ENCODE measurements around the gene PADI4.

Gene PADI4

GRCh38 chr1:17273096-17273495, 34.9 kb upstream of the PADI4 start:
- no peaks in the 10 kb centered on the region for H3K36me3 ChIP-seq (ENCODE audit: control insufficient read depth, insufficient read depth, low read length)
- H3K9me3 ChIP-seq (ENCODE audit: control insufficient read depth, low read length) = no peaks in the 10 kb centered on the region
- no peaks in the 10 kb centered on the region for H3K27me3 ChIP-seq (ENCODE audit: control insufficient read depth, insufficient read depth, low read length)
- H3K4me1 ChIP-seq (ENCODE audit: control insufficient read depth, insufficient read depth, low read length) = no peaks in the 10 kb centered on the region
- H3K9ac ChIP-seq (ENCODE audit: low read length) = no peak overlapping the region
- no peak overlapping the region for H3K4me3 ChIP-seq (ENCODE audit: low read length)

DNA sequence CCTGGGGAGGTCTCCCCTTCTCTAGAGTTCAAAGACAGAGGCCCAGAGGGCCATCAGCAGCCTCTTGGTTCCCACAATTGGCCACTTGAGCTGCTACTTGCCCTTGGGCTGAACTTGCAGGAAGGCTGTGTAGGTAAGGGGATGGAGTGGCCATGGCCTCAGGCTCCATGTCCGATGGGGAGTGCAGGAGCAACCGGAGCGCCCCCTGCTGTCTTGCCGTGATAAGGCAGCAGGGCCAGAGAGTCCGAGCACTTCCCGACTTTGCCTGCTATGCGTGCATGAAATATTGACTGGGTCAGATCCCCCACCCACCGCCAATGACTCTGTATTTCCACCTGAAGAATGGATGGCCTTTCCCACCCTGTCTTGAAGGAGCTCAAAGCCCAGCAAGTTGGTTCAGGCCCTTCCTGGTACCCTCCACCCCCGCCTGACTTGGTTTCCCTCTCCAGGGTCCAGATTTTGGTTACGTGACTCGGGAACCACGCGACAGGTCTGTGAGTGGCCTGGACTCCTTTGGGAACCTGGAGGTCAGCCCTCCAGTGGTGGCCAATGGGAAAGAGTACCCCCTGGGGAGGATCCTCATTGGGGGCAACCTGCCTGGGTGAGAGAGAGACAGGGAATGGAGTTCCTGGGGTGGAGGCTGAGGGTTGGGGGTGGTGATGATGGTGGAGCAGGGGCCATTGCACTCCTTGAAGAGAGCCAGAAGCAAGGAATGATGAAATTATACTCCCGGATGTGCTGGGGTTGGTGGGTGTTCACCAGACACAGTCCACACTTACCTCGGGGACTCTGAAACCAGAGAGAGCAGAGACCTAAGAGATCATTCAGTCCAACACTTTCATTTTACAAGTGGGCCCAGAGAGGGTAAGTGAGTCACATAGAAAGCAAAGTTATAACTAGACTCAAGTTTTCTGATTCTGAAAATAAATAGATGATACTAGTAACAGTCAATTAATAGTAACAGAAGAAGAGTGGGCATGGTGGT, 33.5 kb upstream of the PADI4 start:
- H3K4me1 ChIP-seq (ENCODE audit: control insufficient read depth, insufficient read depth, low read length) = no peaks in the 10 kb centered on the region
- no peaks in the 10 kb centered on the region for H3K9me3 ChIP-seq (ENCODE audit: control insufficient read depth, low read length)
- H3K4me3 ChIP-seq (ENCODE audit: low read length) = no peak overlapping the region
- no peaks in the 10 kb centered on the region for H3K27me3 ChIP-seq (ENCODE audit: control insufficient read depth, insufficient read depth, low read length)
- H3K9ac ChIP-seq (ENCODE audit: low read length) = no peak overlapping the region
- H3K36me3 ChIP-seq (ENCODE audit: control insufficient read depth, insufficient read depth, low read length) = no peaks in the 10 kb centered on the region

DNA sequence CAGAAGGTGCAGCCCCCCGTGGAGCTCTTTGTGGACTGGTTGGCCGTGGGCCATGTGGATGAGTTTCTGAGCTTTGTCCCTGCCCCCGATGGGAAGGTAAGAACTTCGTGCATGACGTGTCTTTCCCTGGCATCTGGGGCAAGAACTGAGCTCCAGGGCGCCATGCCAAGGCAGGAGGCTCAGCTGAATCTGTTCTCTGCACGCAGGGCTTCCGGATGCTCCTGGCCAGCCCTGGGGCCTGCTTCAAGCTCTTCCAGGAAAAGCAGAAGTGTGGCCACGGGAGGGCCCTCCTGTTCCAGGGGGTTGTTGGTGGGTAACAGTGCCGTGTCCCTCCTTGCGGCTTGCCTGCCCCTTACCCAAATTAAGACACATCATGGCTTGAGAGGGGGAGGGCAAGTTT, 31.4 kb upstream of the PADI4 start:
- H3K4me1 ChIP-seq (ENCODE audit: control insufficient read depth, insufficient read depth, low read length) = no peaks in the 10 kb centered on the region
- H3K27me3 ChIP-seq (ENCODE audit: control insufficient read depth, insufficient read depth, low read length) = no peaks in the 10 kb centered on the region
- no peak overlapping the region for H3K4me3 ChIP-seq (ENCODE audit: low read length)
- H3K9ac ChIP-seq (ENCODE audit: low read length) = no peak overlapping the region
- no peaks in the 10 kb centered on the region for H3K36me3 ChIP-seq (ENCODE audit: control insufficient read depth, insufficient read depth, low read length)
- H3K9me3 ChIP-seq (ENCODE audit: control insufficient read depth, low read length) = no peaks in the 10 kb centered on the region

DNA sequence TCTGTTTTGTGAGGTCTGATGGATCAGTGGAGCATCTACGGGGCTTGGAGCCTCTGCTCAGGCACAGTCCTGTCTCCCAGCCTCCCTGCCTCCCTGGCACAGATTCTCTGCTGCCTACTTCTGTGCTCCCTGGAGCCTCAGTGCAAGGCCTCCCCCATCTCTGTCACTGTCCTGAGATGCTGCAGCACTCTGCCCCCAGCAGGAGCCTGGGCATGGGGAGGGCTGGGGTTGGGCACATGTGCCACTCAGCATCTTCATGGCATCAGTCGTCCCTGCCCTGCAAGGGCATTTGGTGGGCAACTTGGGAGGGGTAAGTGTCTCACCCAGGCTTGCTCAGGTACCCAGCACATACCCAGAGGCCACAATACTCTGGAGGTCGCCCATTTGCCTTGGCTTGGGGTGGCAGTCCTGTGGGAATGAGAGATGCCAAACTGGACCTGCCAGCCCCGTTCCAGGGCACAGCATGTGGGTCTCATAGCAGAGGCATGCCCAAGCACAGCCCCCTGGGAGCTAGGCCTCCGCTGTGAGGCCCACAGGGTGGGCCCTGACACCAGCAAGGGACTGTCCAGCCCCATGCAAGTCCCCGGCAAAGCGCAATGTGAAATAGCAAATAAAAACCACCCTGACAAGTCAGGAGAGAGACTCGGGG, 30.4 kb upstream of the PADI4 start:
- no peaks in the 10 kb centered on the region for H3K36me3 ChIP-seq (ENCODE audit: control insufficient read depth, insufficient read depth, low read length)
- no peaks in the 10 kb centered on the region for H3K27me3 ChIP-seq (ENCODE audit: control insufficient read depth, insufficient read depth, low read length)
- H3K9ac ChIP-seq (ENCODE audit: low read length) = no peak overlapping the region
- no peaks in the 10 kb centered on the region for H3K4me1 ChIP-seq (ENCODE audit: control insufficient read depth, insufficient read depth, low read length)
- no peak overlapping the region for H3K4me3 ChIP-seq (ENCODE audit: low read length)
- no peaks in the 10 kb centered on the region for H3K9me3 ChIP-seq (ENCODE audit: control insufficient read depth, low read length)

- Histone ChIP-seq H3K9ac (ENCODE audit: low read length) (no peak overlapping the region), H3K4me3 (ENCODE audit: low read length) (no peak overlapping the region), H3K36me3 (ENCODE audit: control insufficient read depth, insufficient read depth, low read length) (no peaks in the 10 kb centered on the region), H3K9me3 (ENCODE audit: control insufficient read depth, low read length) (no peaks in the 10 kb centered on the region), H3K4me1 (ENCODE audit: control insufficient read depth, insufficient read depth, low read length) (no peaks in the 10 kb centered on the region), H3K27me3 (ENCODE audit: control insufficient read depth, insufficient read depth, low read length) (peaks cover 1% of the 10 kb centered on the region)
Measured at GRCh38 chr1:17278996-17279830, 28.8 kb upstream of the PADI4 start.

DNA sequence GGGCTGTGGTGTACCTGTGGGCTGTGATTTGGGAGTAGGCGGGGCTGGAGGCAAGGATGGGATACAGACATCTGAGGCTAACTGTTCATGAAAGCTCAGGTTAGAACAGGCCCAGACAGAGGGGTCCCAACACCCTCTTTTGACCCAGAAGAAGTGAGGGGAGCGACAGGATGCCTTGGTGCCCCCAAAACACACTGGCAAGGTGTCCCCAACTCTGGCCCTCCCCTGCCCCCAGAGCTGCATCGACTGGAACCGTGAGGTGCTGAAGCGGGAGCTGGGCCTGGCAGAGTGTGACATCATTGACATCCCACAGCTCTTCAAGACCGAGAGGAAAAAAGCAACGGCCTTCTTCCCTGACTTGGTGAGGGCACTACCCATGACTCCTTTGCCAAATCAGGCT, 27.6 kb upstream of the PADI4 start:
- Histone ChIP-seq H3K36me3 (ENCODE audit: control insufficient read depth, insufficient read depth, low read length) (no peaks in the 10 kb centered on the region), H3K4me1 (ENCODE audit: control insufficient read depth, insufficient read depth, low read length) (no peaks in the 10 kb centered on the region), H3K9me3 (ENCODE audit: control insufficient read depth, low read length) (no peaks in the 10 kb centered on the region), H3K4me3 (ENCODE audit: low read length) (no peak overlapping the region), H3K9ac (ENCODE audit: low read length) (no peak overlapping the region), H3K27me3 (ENCODE audit: control insufficient read depth, insufficient read depth, low read length) (peaks cover 4% of the 10 kb centered on the region)

GRCh38 chr1:17280894-17281293, 27.1 kb upstream of the PADI4 start:
- Histone ChIP-seq H3K4me1 (ENCODE audit: control insufficient read depth, insufficient read depth, low read length) (no peaks in the 10 kb centered on the region), H3K27me3 (ENCODE audit: control insufficient read depth, insufficient read depth, low read length) (peaks cover 4% of the 10 kb centered on the region), H3K9me3 (ENCODE audit: control insufficient read depth, low read length) (no peaks in the 10 kb centered on the region), H3K4me3 (ENCODE audit: low read length) (no peak overlapping the region), H3K9ac (ENCODE audit: low read length) (no peak overlapping the region), H3K36me3 (ENCODE audit: control insufficient read depth, insufficient read depth, low read length) (no peaks in the 10 kb centered on the region)

DNA sequence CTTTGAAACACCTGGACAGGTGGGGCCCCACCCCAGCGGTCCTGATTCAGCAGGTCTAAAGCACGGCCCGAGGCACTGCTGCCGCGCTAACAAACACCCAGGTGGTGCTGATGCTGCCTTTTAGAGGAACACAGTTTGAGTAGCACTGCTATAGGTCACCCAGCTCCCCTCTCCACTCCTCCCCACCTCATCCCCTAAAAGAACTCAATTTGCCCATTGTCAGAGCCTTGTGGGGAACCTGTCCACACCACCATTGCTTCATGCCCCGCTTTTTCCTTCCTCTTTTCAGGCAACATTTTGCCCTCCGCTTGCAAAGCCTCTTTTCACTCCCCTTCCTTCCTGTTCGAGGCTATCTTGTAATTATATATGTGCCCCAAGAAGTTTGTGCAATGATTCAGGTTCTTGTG, 26.2 kb upstream of the PADI4 start:
- H3K27me3 ChIP-seq (ENCODE audit: control insufficient read depth, insufficient read depth, low read length) = peaks cover 4% of the 10 kb centered on the region
- H3K9ac ChIP-seq (ENCODE audit: low read length) = no peak overlapping the region
- no peak overlapping the region for H3K4me3 ChIP-seq (ENCODE audit: low read length)
- H3K9me3 ChIP-seq (ENCODE audit: control insufficient read depth, low read length) = no peaks in the 10 kb centered on the region
- no peaks in the 10 kb centered on the region for H3K4me1 ChIP-seq (ENCODE audit: control insufficient read depth, insufficient read depth, low read length)
- no peaks in the 10 kb centered on the region for H3K36me3 ChIP-seq (ENCODE audit: control insufficient read depth, insufficient read depth, low read length)

GRCh38 chr1:17282836-17283235, 25.2 kb upstream of the PADI4 start:
- no peak overlapping the region for H3K9ac ChIP-seq (ENCODE audit: low read length)
- H3K4me1 ChIP-seq (ENCODE audit: control insufficient read depth, insufficient read depth, low read length) = no peaks in the 10 kb centered on the region
- H3K36me3 ChIP-seq (ENCODE audit: control insufficient read depth, insufficient read depth, low read length) = no peaks in the 10 kb centered on the region
- peaks cover 4% of the 10 kb centered on the region for H3K27me3 ChIP-seq (ENCODE audit: control insufficient read depth, insufficient read depth, low read length)
- H3K4me3 ChIP-seq (ENCODE audit: low read length) = no peak overlapping the region
- no peaks in the 10 kb centered on the region for H3K9me3 ChIP-seq (ENCODE audit: control insufficient read depth, low read length)

GRCh38 chr1:17286646-17287045, 21.4 kb upstream of the PADI4 start:
- H3K27me3 ChIP-seq (ENCODE audit: control insufficient read depth, insufficient read depth, low read length) = peaks cover 9% of the 10 kb centered on the region
- no peaks in the 10 kb centered on the region for H3K9me3 ChIP-seq (ENCODE audit: control insufficient read depth, low read length)
- H3K4me3 ChIP-seq (ENCODE audit: low read length) = no peak overlapping the region
- no peaks in the 10 kb centered on the region for H3K4me1 ChIP-seq (ENCODE audit: control insufficient read depth, insufficient read depth, low read length)
- H3K36me3 ChIP-seq (ENCODE audit: control insufficient read depth, insufficient read depth, low read length) = no peaks in the 10 kb centered on the region
- no peak overlapping the region for H3K9ac ChIP-seq (ENCODE audit: low read length)

GRCh38 chr1:17287130-17287776, 20.7 kb upstream of the PADI4 start:
- no peak overlapping the region for H3K4me3 ChIP-seq (ENCODE audit: low read length)
- H3K4me1 ChIP-seq (ENCODE audit: control insufficient read depth, insufficient read depth, low read length) = no peaks in the 10 kb centered on the region
- H3K9ac ChIP-seq (ENCODE audit: low read length) = no peak overlapping the region
- H3K36me3 ChIP-seq (ENCODE audit: control insufficient read depth, insufficient read depth, low read length) = no peaks in the 10 kb centered on the region
- H3K9me3 ChIP-seq (ENCODE audit: control insufficient read depth, low read length) = no peaks in the 10 kb centered on the region
- H3K27me3 ChIP-seq (ENCODE audit: control insufficient read depth, insufficient read depth, low read length) = peaks cover 9% of the 10 kb centered on the region

Data from mucosa of stomach (tissue), 1 donor.